Keratinocyte (primary cell): Measurements from ENCODE around the gene GRAMD2A.

Source experiments
- CTCF ChIP-seq, 3 experiments: IDR thresholded peaks in 1 of 3; conservative IDR thresholded peaks in 1 of 3; optimal IDR thresholded peaks in 1 of 3; 2 replicates in 2 of 3; 3 replicates in 1 of 3; pipeline versions ENCODE3 to v1.5.1; 2011; ENCODE audit warnings: low read length in 3 of 3, mild to moderate bottlenecking in 3 of 3, moderate library complexity in 2 of 3, control low read depth in 1 of 3, inconsistent platforms in 1 of 3; ENCODE audit not compliant: insufficient read depth in 2 of 3; ENCODE audit errors: extremely low read depth in 1 of 3
- EZH2 ChIP-seq: IDR thresholded peaks from one replicate; pipeline ENCODE4 v1.6.1; 2012; ENCODE audit warnings: inconsistent platforms, mild to moderate bottlenecking, low read length, moderate library complexity

GRCh38 chr15:72167445-72167844, 30.1 kb downstream of the GRAMD2A start:
- no peak for TF ChIP-seq CTCF (optimal IDR thresholded peaks at IDR 0.05 in 1 of 3, IDR thresholded peaks at IDR 0.05 in 1 of 3, conservative IDR thresholded peaks at IDR 0.05 in 1 of 3; ENCODE audit: extremely low read depth in 1 of 3, insufficient read depth in 2 of 3, low read length in 3 of 3)
- TF ChIP-seq EZH2: no peak
